Transverse colon (tissue), 4 donors: Measurements from ENCODE around the gene KCNJ6. TPM values are rescaled to one million over a fixed set of nuclear protein-coding genes. Genes with fewer than 3 reads are reported as not detected.

Experiments used
- DNase-seq: peaks from one replicate; pipeline ENCODE4 v3.0.0-alpha.2; 2019
- H3K27ac ChIP-seq, 4 donors: fragments of 200-600 bp; sonication (generic); 2 replicates each; pipeline ENCODE4 v1.5.1; 2016 to 2018; ENCODE audit warnings: inconsistent platforms in 4 of 4
- H3K27me3 ChIP-seq: fragments of 200-600 bp; sonication (generic); 2 replicates; pipeline ENCODE4 v1.5.1; 2017; ENCODE audit warnings: inconsistent platforms
- H3K36me3 ChIP-seq, 4 donors: fragments of 200-600 bp; sonication (generic); 2 replicates each; pipeline ENCODE4 v1.5.1; 2017 to 2019; ENCODE audit warnings: inconsistent platforms in 4 of 4
- H3K4me1 ChIP-seq, 4 donors: fragments of 200-600 bp; sonication (generic); 2 replicates each; pipeline ENCODE4 v1.5.1; 2017 to 2020; ENCODE audit warnings: inconsistent platforms in 4 of 4
- H3K4me3 ChIP-seq, 4 donors: fragments of 200-600 bp; sonication (generic); 1 replicate in 1 of 4; 2 replicates in 3 of 4; pipeline versions ENCODE4 v1.5.1 to v1.6.1; 2017 to 2019; ENCODE audit warnings: inconsistent platforms in 4 of 4
- H3K9me3 ChIP-seq, 2 donors: fragments of 200-600 bp; sonication (generic); 2 replicates each; pipeline ENCODE4 v1.5.1; 2017 to 2019; ENCODE audit warnings: inconsistent platforms in 2 of 2
- EP300 ChIP-seq: sonication (generic); formaldehyde crosslinking; IDR thresholded peaks from one replicate; pipeline ENCODE4 v1.6.1; 2017; ENCODE audit warnings: antibody characterized with exemption, low read depth
- POLR2A ChIP-seq: fragments of 450-650 bp; IDR thresholded peaks from one replicate; pipeline ENCODE4 v1.6.1; 2016; ENCODE audit warnings: antibody characterized with exemption, mild to moderate bottlenecking, moderate library complexity
- POLR2AphosphoS5 ChIP-seq, 3 donors: sonication (generic); formaldehyde crosslinking; IDR thresholded peaks; one replicate each; pipeline ENCODE4 v1.6.1; 2016; ENCODE audit warnings: antibody characterized with exemption in 3 of 3
- WGBS, 2 donors: methylation state at CpG; one replicate each; pipeline ENCODE4 v1.1.5; 2018; ENCODE audit warnings: low coverage in 1 of 2; 5-methylcytosine and 5-hydroxymethylcytosine counted together
- in situ Hi-C, 4 donors: fragments of 200-750 bp; cut with MboI; loops; one replicate each; pipeline versions ENCODE4 v1.15.0 to v1.15.1; 2017; ENCODE audit warnings: low sequenced_read_pairs in 3 of 4, low pct_ligation_motif_present in 1 of 4, low pct_unique_long_range_greater_than_20kb in 1 of 4
- intact Hi-C: fragments of 100-400 bp; cut with DNase I; formaldehyde crosslinking; loops from one replicate; pipeline ENCODE4 v1.15.1; 2023; ENCODE audit warnings: low total_unique reads
- total RNA-seq, 4 donors: library from RNA; depleted of rRNA; stranded (reverse); fragments of >200 nt; gene quantifications; one replicate each; pipeline ENCODE4 v1.1.0, GENCODE V29; 2016
- TF ChIP-seq, protein P1 (sequence below), 5 experiments: fragments of 200-600 bp in 3 of 5; fragments of 450-650 bp in 2 of 5; sonication (generic) in 3 of 5; IDR thresholded peaks; 1 replicate in 2 of 5; 2 replicates in 3 of 5; pipeline ENCODE4 v1.5.1; 2016 to 2017; ENCODE audit warnings: antibody characterized with exemption in 5 of 5, inconsistent platforms in 3 of 5, mild to moderate bottlenecking in 2 of 5, moderate library complexity in 1 of 5

KCNJ6 gene
- total RNA-seq, 4 donors from 2014 or later, result 0.14 to 0.16 TPM; not detected in 2

DNA sequence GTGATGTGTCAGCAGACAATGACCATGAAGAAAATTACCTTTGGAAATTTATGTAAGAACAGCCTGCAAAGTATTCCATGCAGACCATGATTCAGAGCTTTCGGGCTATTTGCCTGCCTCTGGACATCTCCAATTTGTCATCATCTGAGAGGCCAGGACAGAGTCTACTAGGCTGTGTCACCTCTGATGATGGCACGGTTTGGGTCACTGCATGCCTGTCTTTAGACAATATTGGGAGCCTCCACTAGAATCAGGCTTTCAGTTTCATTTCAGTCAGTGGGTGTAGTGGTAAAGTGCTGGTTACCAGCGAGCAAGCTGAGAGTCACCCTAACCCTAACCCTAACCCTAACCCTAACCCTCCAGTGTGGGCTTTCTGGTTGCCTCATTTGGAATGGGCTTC, 80.8 kb downstream of the KCNJ6 start:
- in situ Hi-C loops, result no loop called here
- no peak overlapping the region for H3K4me3 ChIP-seq
- peaks cover 0 to 5% (median 2%) of the 10 kb centered on the region in 4 donors for H3K4me1 ChIP-seq
- no peaks in the 10 kb centered on the region for H3K36me3 ChIP-seq
- no peaks in the 10 kb centered on the region for H3K27me3 ChIP-seq
- TF ChIP-seq POLR2A (no peak), EP300 (no peak), POLR2AphosphoS5 (IDR thresholded peaks at IDR 0.05) (no peak)
- TF ChIP-seq, protein P1, sequence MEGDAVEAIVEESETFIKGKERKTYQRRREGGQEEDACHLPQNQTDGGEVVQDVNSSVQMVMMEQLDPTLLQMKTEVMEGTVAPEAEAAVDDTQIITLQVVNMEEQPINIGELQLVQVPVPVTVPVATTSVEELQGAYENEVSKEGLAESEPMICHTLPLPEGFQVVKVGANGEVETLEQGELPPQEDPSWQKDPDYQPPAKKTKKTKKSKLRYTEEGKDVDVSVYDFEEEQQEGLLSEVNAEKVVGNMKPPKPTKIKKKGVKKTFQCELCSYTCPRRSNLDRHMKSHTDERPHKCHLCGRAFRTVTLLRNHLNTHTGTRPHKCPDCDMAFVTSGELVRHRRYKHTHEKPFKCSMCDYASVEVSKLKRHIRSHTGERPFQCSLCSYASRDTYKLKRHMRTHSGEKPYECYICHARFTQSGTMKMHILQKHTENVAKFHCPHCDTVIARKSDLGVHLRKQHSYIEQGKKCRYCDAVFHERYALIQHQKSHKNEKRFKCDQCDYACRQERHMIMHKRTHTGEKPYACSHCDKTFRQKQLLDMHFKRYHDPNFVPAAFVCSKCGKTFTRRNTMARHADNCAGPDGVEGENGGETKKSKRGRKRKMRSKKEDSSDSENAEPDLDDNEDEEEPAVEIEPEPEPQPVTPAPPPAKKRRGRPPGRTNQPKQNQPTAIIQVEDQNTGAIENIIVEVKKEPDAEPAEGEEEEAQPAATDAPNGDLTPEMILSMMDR (IDR thresholded peaks at IDR 0.05), result no peak
- DNase-seq, result no peak
- no peak overlapping the region for H3K27ac ChIP-seq
- intact Hi-C loops, result no loop called here
- H3K9me3 ChIP-seq, result no peaks in the 10 kb centered on the region
- WGBS, 2 donors, result 62% methylated on average over 3 of the region's 3 CpGs; no CpG with 5 or more reads in 1 of the 2 donors

DNA sequence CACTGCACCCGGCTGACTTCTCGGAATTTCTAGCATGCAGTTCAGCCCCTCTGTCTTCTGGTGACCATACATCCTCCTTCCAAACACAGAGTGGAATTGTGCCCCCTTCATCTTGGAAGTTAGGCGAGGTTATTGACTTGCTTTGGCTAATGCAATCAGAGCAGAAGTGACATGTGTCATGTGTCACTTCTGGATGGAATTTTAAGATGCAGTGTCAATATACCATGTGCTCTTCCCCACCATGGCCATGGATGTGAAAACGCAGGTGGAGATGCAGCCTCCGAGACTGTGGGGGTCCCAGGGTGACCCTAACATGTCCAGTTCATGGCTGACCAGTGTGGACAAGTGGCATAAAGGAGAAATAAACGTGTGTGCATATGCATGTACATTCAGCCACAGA, 83.0 kb downstream of the KCNJ6 start:
- Histone ChIP-seq H3K27ac (no peak overlapping the region), H3K4me3 (no peak overlapping the region), H3K9me3 (no peaks in the 10 kb centered on the region), H3K4me1 (peaks cover 0 to 23% (median 16%) of the 10 kb centered on the region in 4 donors), H3K27me3 (no peaks in the 10 kb centered on the region), H3K36me3 (no peaks in the 10 kb centered on the region)
- DNase-seq, result no peak
- in situ Hi-C loops, result no loop called here
- TF ChIP-seq POLR2AphosphoS5 (IDR thresholded peaks at IDR 0.05) (no peak), EP300 (no peak), POLR2A (no peak)
- TF ChIP-seq, protein P1 (IDR thresholded peaks at IDR 0.05), result no peak
- WGBS, 2 donors, result 80% methylated on average over 6 of the region's 6 CpGs; no CpG with 5 or more reads in 1 of the 2 donors
- intact Hi-C loops, result no loop called here

DNA sequence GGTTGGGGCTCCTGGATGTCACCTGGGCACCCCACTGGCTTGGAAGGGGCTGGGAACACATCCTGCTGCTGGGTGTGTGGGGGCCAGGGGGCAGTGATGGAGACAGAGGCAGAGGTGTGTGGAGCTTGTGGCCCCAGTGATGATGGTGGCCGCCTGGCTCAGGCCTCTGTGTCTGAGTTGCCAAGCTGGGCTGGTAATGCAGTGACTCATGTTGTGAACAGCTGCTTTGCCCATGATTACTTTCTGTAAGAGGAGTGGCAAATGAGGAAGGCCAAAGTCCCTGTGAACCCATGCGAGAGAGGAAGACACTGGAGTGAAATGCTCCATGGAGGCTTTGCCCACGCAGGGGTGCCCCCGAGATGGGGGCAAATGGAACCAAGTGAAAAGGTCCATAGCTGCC, 86.8 kb downstream of the KCNJ6 start:
- H3K4me1 ChIP-seq, result peaks cover 0 to 25% (median 17%) of the 10 kb centered on the region in 4 donors
- no peak overlapping the region for H3K4me3 ChIP-seq
- peak; percentile 76 for DNase-seq
- WGBS, 2 donors, result 31 to 55% methylated on average over 2 to 4 of the region's 4 CpGs
- intact Hi-C loops, result no loop called here
- no peaks in the 10 kb centered on the region for H3K9me3 ChIP-seq
- peak overlapping the region; percentile 34 to 59 (median 46) for H3K27ac ChIP-seq
- H3K27me3 ChIP-seq, result no peaks in the 10 kb centered on the region
- TF ChIP-seq POLR2A, result no peak
- peak in 1 of 3 donors; percentile 48 for TF ChIP-seq POLR2AphosphoS5 (IDR thresholded peaks at IDR 0.05)
- no peaks in the 10 kb centered on the region for H3K36me3 ChIP-seq
- in situ Hi-C loops, result no loop called here

DNA sequence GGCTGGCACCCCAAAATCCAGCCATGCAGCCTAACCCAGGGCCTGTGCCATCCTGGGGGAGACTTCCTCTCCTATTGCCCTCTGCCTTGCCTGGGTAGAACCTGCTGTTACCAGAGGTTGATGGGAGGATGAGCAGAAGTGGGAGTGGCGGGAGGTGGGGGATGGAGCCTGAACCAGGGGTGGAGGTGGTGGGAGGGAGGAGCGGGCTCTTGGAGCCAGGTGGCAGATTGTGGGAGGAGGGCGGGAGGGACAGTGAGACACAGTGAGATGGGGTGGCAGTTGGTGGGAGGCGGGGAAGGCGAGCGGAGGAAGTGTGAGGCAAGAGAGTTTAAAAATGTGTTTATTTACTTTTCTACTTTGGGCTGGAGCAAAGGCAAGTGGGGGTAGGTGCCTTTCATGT, 87.3 kb downstream of the KCNJ6 start:
- DNase-seq, result peak; percentile 36
- WGBS, 2 donors, result 37 to 42% methylated on average over 6 of the region's 6 CpGs
- Histone ChIP-seq H3K9me3 (no peaks in the 10 kb centered on the region), H3K27ac (peak overlapping the region; percentile 32 to 59 (median 38)), H3K36me3 (no peaks in the 10 kb centered on the region), H3K27me3 (no peaks in the 10 kb centered on the region), H3K4me3 (no peak overlapping the region), H3K4me1 (peaks cover 0 to 25% (median 17%) of the 10 kb centered on the region in 4 donors)
- TF ChIP-seq EP300, result no peak
- TF ChIP-seq POLR2A, result no peak
- TF ChIP-seq POLR2AphosphoS5 (IDR thresholded peaks at IDR 0.05), result no peak
- TF ChIP-seq, protein P1 (IDR thresholded peaks at IDR 0.05), result no peak
- intact Hi-C loops, result no loop called here
- in situ Hi-C loops, result no loop called here

DNA sequence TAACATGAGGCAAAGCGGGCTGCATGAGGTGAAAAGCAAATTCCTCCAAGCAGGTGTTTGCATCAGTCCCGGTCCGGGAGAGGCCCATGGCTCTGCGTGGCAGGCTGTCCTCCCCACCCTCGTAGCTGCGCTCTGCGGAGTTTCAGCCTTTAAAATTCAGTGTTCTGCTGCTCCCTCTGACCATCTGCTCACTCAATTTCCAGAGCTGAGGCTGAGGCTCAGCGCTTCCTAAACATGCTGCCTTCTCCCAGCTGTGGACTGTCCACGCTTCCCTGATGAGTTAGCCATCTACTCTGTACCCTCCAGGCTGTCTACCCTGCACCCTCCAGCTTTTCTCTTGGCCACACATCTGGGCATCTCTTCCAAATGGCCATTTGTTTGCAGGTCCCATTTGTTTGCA, 87.7 kb downstream of the KCNJ6 start:
- H3K9me3 ChIP-seq, result no peaks in the 10 kb centered on the region
- H3K4me3 ChIP-seq, result no peak overlapping the region
- WGBS, 2 donors, result 77% methylated on average over 9 of the region's 9 CpGs; no CpG with 5 or more reads in 1 of the 2 donors
- peak overlapping the region in 2 of 4 donors; percentile 32 to 43 for H3K27ac ChIP-seq
- peaks cover 0 to 25% (median 17%) of the 10 kb centered on the region in 4 donors for H3K4me1 ChIP-seq
- H3K27me3 ChIP-seq, result no peaks in the 10 kb centered on the region
- DNase-seq, result no peak
- TF ChIP-seq POLR2A (no peak), EP300 (no peak), POLR2AphosphoS5 (IDR thresholded peaks at IDR 0.05) (no peak)
- TF ChIP-seq, protein P1 (IDR thresholded peaks at IDR 0.05), result no peak
- H3K36me3 ChIP-seq, result no peaks in the 10 kb centered on the region
- intact Hi-C loops (no loop called here), in situ Hi-C loops (no loop called here)
